ENCODE measurements around the gene DPP6.

Gene DPP6

GRCh38 chr7:154598864-154599263 lies 546.7 kb downstream of the DPP6 start:
- TF ChIP-seq CTCF (IDR thresholded peaks at IDR 0.05; ENCODE audit: extremely low read depth, insufficient read depth, missing control alignments), result no peak
- in situ Hi-C loops (cut with MboI; ENCODE audit: low pct_unique_long_range_greater_than_20kb, low sequenced_read_pairs, unreplicated experiment), result no loop called here
- DNase-seq (ENCODE audit: low spot score), result no peak

GRCh38 chr7:154610903-154611302 lies 558.7 kb downstream of the DPP6 start:
- no peak for TF ChIP-seq CTCF (IDR thresholded peaks at IDR 0.05; ENCODE audit: extremely low read depth, insufficient read depth, missing control alignments)
- DNase-seq (ENCODE audit: low spot score), result no peak
- in situ Hi-C loops (cut with MboI; ENCODE audit: low pct_unique_long_range_greater_than_20kb, low sequenced_read_pairs, unreplicated experiment), result no loop called here

GRCh38 chr7:154613811-154614210 lies 561.6 kb downstream of the DPP6 start:
- in situ Hi-C loops (cut with MboI; ENCODE audit: low pct_unique_long_range_greater_than_20kb, low sequenced_read_pairs, unreplicated experiment), result no loop called here
- DNase-seq (ENCODE audit: low spot score), result no peak

GRCh38 chr7:154620141-154620755 lies 568.0 kb downstream of the DPP6 start:
- in situ Hi-C loops (cut with MboI; ENCODE audit: low pct_unique_long_range_greater_than_20kb, low sequenced_read_pairs, unreplicated experiment), result no loop called here
- DNase-seq (ENCODE audit: low spot score), result no peak
- TF ChIP-seq CTCF (IDR thresholded peaks at IDR 0.05; ENCODE audit: extremely low read depth, insufficient read depth, missing control alignments), result no peak

More at GRCh38 chr7:154613811-154614210, 561.6 kb downstream of the DPP6 start:
- no peak for TF ChIP-seq CTCF (IDR thresholded peaks at IDR 0.05; ENCODE audit: extremely low read depth, insufficient read depth, missing control alignments)

GRCh38 chr7:154623399-154623798 lies 571.2 kb downstream of the DPP6 start:
- DNase-seq (ENCODE audit: low spot score), result no peak
- no peak for TF ChIP-seq CTCF (IDR thresholded peaks at IDR 0.05; ENCODE audit: extremely low read depth, insufficient read depth, missing control alignments)
- in situ Hi-C loops (cut with MboI; ENCODE audit: low pct_unique_long_range_greater_than_20kb, low sequenced_read_pairs, unreplicated experiment), result no loop called here

- in situ Hi-C loops (cut with MboI; ENCODE audit: low pct_unique_long_range_greater_than_20kb, low sequenced_read_pairs, unreplicated experiment), result no loop called here
- no peak for TF ChIP-seq CTCF (IDR thresholded peaks at IDR 0.05; ENCODE audit: extremely low read depth, insufficient read depth, missing control alignments)
- no peak for DNase-seq (ENCODE audit: low spot score)
Measured at GRCh38 chr7:154627646-154628290, 575.6 kb downstream of the DPP6 start.

All from GM13977 (cell line).